RKO (cell line): ENCODE measurements around the gene GRIPAP1.
A peak's percentile ranks its signal among the peaks of the same experiment; 100 is the strongest.

Experiments used
- DNase-seq: peaks from one replicate; pipeline ENCODE4 v3.0.0-alpha.2; 2016; ENCODE audit warnings: low spot score

The GRIPAP1 gene

GRCh38 chrX:48958635-48959094 lies 43.4 kb downstream of the GRIPAP1 start:
- DNase-seq, result peak; percentile 68

- peak; percentile 96 for DNase-seq
Observed at GRCh38 chrX:48957827-48958634, 44.0 kb downstream of the GRIPAP1 start.

GRCh38 chrX:48957477-48957826 lies 44.6 kb downstream of the GRIPAP1 start, which contains the start of gene OTUD5:
Gene OTUD5, minus strand, starts transcription at chrX:48957607. Its CDS starts 37 bp downstream, at chrX:48957570.
- DNase-seq, result peak; percentile 73

GRCh38 chrX:48956728-48957414 lies 45.2 kb downstream of the GRIPAP1 start:
- DNase-seq, result no peak

- DNase-seq, result no peak
Observed at GRCh38 chrX:48948589-48948988, 53.5 kb downstream of the GRIPAP1 start.

- DNase-seq, result peak; percentile 68
Observed at GRCh38 chrX:48945517-48946348, 56.3 kb downstream of the GRIPAP1 start.

GRCh38 chrX:48942895-48943294 lies 59.2 kb downstream of the GRIPAP1 start:
- no peak for DNase-seq

- no peak for DNase-seq
Observed at GRCh38 chrX:48940404-48940955, 61.6 kb downstream of the GRIPAP1 start.

GRCh38 chrX:48939524-48940228 lies 62.4 kb downstream of the GRIPAP1 start:
- DNase-seq, result no peak

GRCh38 chrX:48938721-48939425 lies 63.2 kb downstream of the GRIPAP1 start:
- DNase-seq, result no peak

GRCh38 chrX:48937054-48937907 lies 64.8 kb downstream of the GRIPAP1 start:
- no peak for DNase-seq

- DNase-seq, result no peak
Observed at GRCh38 chrX:48936429-48937053, 65.5 kb downstream of the GRIPAP1 start.

GRCh38 chrX:48935301-48935670 lies 66.8 kb downstream of the GRIPAP1 start:
- DNase-seq, result no peak

GRCh38 chrX:48934581-48935300 lies 67.3 kb downstream of the GRIPAP1 start:
- no peak for DNase-seq

GRCh38 chrX:48933757-48934156 lies 68.3 kb downstream of the GRIPAP1 start:
- DNase-seq, result no peak

GRCh38 chrX:48927736-48928382 lies 74.2 kb downstream of the GRIPAP1 start:
- no peak for DNase-seq

GRCh38 chrX:48927123-48927522 lies 74.9 kb downstream of the GRIPAP1 start:
- no peak for DNase-seq

GRCh38 chrX:48924270-48924669 lies 77.8 kb downstream of the GRIPAP1 start:
- no peak for DNase-seq
